ENCODE data around the gene RILPL1. TPM values are rescaled to one million over a fixed set of nuclear protein-coding genes. Genes with fewer than 3 reads are reported as not detected.

Gene RILPL1
- total and polyA plus RNA-seq, 7 donors, result 1.4 to 30.5 (median 12.1) TPM

DNA sequence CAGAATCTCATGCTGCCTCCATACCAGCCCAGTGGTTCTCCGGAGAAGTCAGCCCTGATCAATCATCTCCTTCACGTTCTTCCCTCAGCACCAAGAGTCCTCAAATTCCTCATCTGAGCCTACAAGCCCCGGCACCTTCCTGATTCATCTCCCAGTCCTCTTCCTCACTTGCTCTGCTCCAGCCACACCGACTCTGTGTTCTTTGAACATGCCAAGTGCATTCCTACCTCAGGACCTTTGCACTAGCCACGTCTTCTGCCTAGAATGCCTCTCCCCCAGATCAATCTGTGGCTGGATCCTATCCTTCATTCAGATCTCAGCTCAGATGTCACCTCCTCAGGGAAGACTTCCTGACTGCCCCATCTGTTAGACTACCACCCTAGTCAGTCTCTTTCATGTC, 4.7 kb downstream of the RILPL1 start:
- intact Hi-C loops (cut with DNase I), result no loop called here
- no peaks in the 10 kb centered on the region for H3K9me3 ChIP-seq
- peaks cover 0 to 29% (median 28%) of the 10 kb centered on the region in 4 donors for H3K4me1 ChIP-seq
- no peak for DNase-seq
- no peak overlapping the region for H3K27ac ChIP-seq
- 93% methylated on average over 5 of the region's 5 CpGs for WGBS, 2 donors
- no peaks in the 10 kb centered on the region for H3K27me3 ChIP-seq
- H3K4me3 ChIP-seq, result no peak overlapping the region
- TF ChIP-seq POLR2AphosphoS5 (IDR thresholded peaks at IDR 0.05) (no peak), CTCF (IDR thresholded peaks at IDR 0.05) (no peak), POLR2A (IDR thresholded peaks at IDR 0.05) (no peak), EP300 (IDR thresholded peaks at IDR 0.05) (no peak)
- H3K36me3 ChIP-seq, result peaks cover 0 to 8% (median 2%) of the 10 kb centered on the region in 4 donors

GRCh38 chr12:123526542-123527080, 6.9 kb downstream of the RILPL1 start:
- Histone ChIP-seq H3K36me3 (peaks cover 10 to 29% (median 19%) of the 10 kb centered on the region in 4 donors), H3K27ac (peak overlapping the region in 1 of 4 donors; percentile 27)
- intact Hi-C loops (cut with DNase I), result no loop called here

DNA sequence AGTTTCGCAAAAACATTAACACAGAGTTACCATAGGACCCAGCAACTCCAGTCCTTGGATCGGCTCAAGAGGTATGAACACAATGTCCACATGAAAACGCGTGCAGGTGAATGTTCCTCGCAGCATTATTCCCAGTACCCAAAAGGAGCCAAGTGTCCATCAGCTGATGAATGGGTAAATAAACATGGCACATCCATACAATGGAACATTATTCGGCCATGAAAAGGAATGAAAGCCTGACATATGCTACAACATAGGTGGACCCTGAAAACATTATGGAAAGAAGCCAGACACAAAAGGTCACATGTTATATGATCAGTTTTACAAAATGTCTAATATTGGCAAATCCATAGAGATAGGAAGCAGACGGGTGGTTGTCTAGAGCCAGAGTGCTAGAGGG, 9.1 kb downstream of the RILPL1 start:
- DNase-seq, result no peak
- no peak overlapping the region for H3K4me3 ChIP-seq
- peaks cover 10 to 41% (median 28%) of the 10 kb centered on the region in 4 donors for H3K36me3 ChIP-seq
- H3K9me3 ChIP-seq, result no peaks in the 10 kb centered on the region
- intact Hi-C loops (cut with DNase I), result no loop called here
- H3K27me3 ChIP-seq, result no peaks in the 10 kb centered on the region
- no peak for TF ChIP-seq POLR2A (IDR thresholded peaks at IDR 0.05)
- no peak for TF ChIP-seq CTCF (IDR thresholded peaks at IDR 0.05)
- TF ChIP-seq POLR2AphosphoS5 (IDR thresholded peaks at IDR 0.05), result no peak
- WGBS, 2 donors, result 96 to 98% methylated on average over 7 of the region's 7 CpGs
- H3K4me1 ChIP-seq, result peaks cover 0 to 7% (median 6%) of the 10 kb centered on the region in 4 donors
- H3K27ac ChIP-seq, result no peak overlapping the region

More at GRCh38 chr12:123526542-123527080, 6.9 kb downstream of the RILPL1 start:
- H3K27me3 ChIP-seq, result no peaks in the 10 kb centered on the region
- no peak overlapping the region for H3K4me3 ChIP-seq
- no peak for DNase-seq
- 74 to 88% methylated on average over 7 of the region's 7 CpGs for WGBS, 2 donors
- H3K9me3 ChIP-seq, result no peaks in the 10 kb centered on the region
- TF ChIP-seq POLR2AphosphoS5 (IDR thresholded peaks at IDR 0.05), result no peak
- no peak for TF ChIP-seq CTCF (IDR thresholded peaks at IDR 0.05)
- TF ChIP-seq EP300 (IDR thresholded peaks at IDR 0.05), result no peak
- no peak for TF ChIP-seq POLR2A (IDR thresholded peaks at IDR 0.05)
- peaks cover 0 to 14% (median 12%) of the 10 kb centered on the region in 4 donors for H3K4me1 ChIP-seq

DNA sequence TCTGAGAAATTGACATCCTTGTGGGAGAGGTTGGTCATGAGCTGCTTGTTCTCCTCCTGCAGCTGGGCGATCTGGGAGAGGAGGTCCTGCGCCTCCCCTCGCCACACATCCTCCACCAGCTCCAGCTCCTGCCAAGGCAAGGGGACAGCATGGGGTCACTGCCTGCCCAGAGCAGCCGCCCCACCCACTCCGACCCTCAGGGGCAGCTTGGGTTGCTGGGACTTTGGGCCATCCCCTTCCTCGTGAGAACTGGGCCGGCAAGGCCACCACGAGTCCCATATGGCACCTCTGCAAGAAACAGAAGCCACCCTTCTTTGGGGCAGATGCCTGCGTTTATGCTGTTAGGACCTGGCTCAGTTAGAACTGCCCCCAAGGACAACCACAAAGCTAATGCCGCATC, 10.0 kb downstream of the RILPL1 start:
- Histone ChIP-seq H3K4me3 (no peak overlapping the region), H3K9me3 (no peaks in the 10 kb centered on the region), H3K27me3 (no peaks in the 10 kb centered on the region), H3K27ac (no peak overlapping the region), H3K4me1 (peaks cover 0 to 15% (median 10%) of the 10 kb centered on the region in 4 donors), H3K36me3 (peaks cover 10 to 41% (median 28%) of the 10 kb centered on the region in 4 donors)
- intact Hi-C loops (cut with DNase I), result no loop called here
- 86 to 87% methylated on average over 10 of the region's 10 CpGs for WGBS, 2 donors
- TF ChIP-seq EP300 (IDR thresholded peaks at IDR 0.05) (no peak), POLR2AphosphoS5 (IDR thresholded peaks at IDR 0.05) (no peak), POLR2A (IDR thresholded peaks at IDR 0.05) (no peak), CTCF (IDR thresholded peaks at IDR 0.05) (no peak)
- DNase-seq, result no peak

- Histone ChIP-seq H3K4me1 (peaks cover 0 to 15% (median 10%) of the 10 kb centered on the region in 4 donors), H3K9me3 (no peaks in the 10 kb centered on the region), H3K4me3 (no peak overlapping the region), H3K27me3 (no peaks in the 10 kb centered on the region), H3K36me3 (peaks cover 10 to 50% (median 37%) of the 10 kb centered on the region in 4 donors), H3K27ac (no peak overlapping the region)
- intact Hi-C loops (cut with DNase I), result no loop called here
- 94% methylated on average over 7 of the region's 7 CpGs for WGBS, 2 donors
- no peak for DNase-seq
- no peak for TF ChIP-seq POLR2AphosphoS5 (IDR thresholded peaks at IDR 0.05)
- TF ChIP-seq CTCF (IDR thresholded peaks at IDR 0.05), result no peak
- TF ChIP-seq EP300 (IDR thresholded peaks at IDR 0.05), result no peak
- no peak for TF ChIP-seq POLR2A (IDR thresholded peaks at IDR 0.05)
Observed at GRCh38 chr12:123522164-123522563, 11.4 kb downstream of the RILPL1 start.

Measured in sigmoid colon (tissue), 7 donors.